Stimulated activated naive CD8-positive, alpha-beta T cell treated with anti-CD3 and anti-CD28 coated beads, Interleukin-15, Interleukin-2, amounts not matched to agents 100 U/mL and 50 U/mL, for 24 hours (primary cell): ENCODE results near the gene TMEM62.

ENCODE experiments used
- ATAC-seq: fragments of 150-1000 bp; cut with Tn5 transposase; one replicate; pipeline ENCODE4 v1.10.0; 2021
- DNase-seq: peaks from one replicate; pipeline ENCODE4 v3.0.0; 2021

Gene TMEM62

GRCh38 chr15:43232289-43232874 is 99.0 kb downstream of the TMEM62 start:
- no peak for DNase-seq

More at GRCh38 chr15:43232289-43232874, 99.0 kb downstream of the TMEM62 start:
- ATAC-seq = no peak
